ENCODE measurements around the gene ERBB4. TPM values are rescaled to one million over a fixed set of nuclear protein-coding genes. Genes with fewer than 3 reads are reported as not detected.

Gene ERBB4
- total RNA-seq, 1 experiment from 2014 or later, result 0.04 TPM

- no peak overlapping the region for H2BK5ac ChIP-seq (ENCODE audit: insufficient read length, low read length)
- no peaks in the 10 kb centered on the region for H3K27me3 Mint-ChIP-seq (ENCODE audit: low read depth)
- H2BK15ac ChIP-seq (ENCODE audit: low read depth, low read length), result no peak overlapping the region
- H3K4me1 ChIP-seq (ENCODE audit: insufficient read depth, low read length), result no peaks in the 10 kb centered on the region; the same call in 1 of the 2 replicates
- H3K36me3 Mint-ChIP-seq (ENCODE audit: insufficient read depth in 1 of 3, low read depth in 3 of 3), result peaks cover 6 to 15% (median 6%) of the 10 kb centered on the region in 3 experiments; a peak in 6 of 7 replicates
- no peak overlapping the region for H2BK12ac ChIP-seq (ENCODE audit: insufficient read length, low read depth, low read length)
- H3K14ac ChIP-seq (ENCODE audit: insufficient read depth, low read length), result no peak overlapping the region
- no peak overlapping the region for H3K27ac ChIP-seq (ENCODE audit: insufficient read length, low read depth, low read length)
- no peak overlapping the region for H3K23ac ChIP-seq (ENCODE audit: insufficient read length, low read depth, low read length)
- no peak overlapping the region for H2BK20ac ChIP-seq (ENCODE audit: low read depth, low read length, poor library complexity, severe bottlenecking)
- H4K20me1 ChIP-seq (ENCODE audit: control insufficient read depth, insufficient read depth, insufficient read length), result no peaks in the 10 kb centered on the region
- no peak overlapping the region for H4K8ac ChIP-seq (replicated peaks; ENCODE audit: insufficient read length, low read depth, low read length)
- no peak overlapping the region for H3K56ac ChIP-seq (ENCODE audit: insufficient read length, low read depth, low read length)
- H2AK5ac ChIP-seq (ENCODE audit: insufficient read length, low read length), result no peak overlapping the region
- no peaks in the 10 kb centered on the region for H3K79me1 ChIP-seq (ENCODE audit: insufficient read depth, low read depth, low read length, poor library complexity, severe bottlenecking)
- peaks cover 32 to 34% of the 10 kb centered on the region in 2 experiments for H3K4me1 Mint-ChIP-seq
- H3K18ac ChIP-seq (ENCODE audit: insufficient read length, low read depth, low read length), result no peak overlapping the region
- TF ChIP-seq, protein P1, sequence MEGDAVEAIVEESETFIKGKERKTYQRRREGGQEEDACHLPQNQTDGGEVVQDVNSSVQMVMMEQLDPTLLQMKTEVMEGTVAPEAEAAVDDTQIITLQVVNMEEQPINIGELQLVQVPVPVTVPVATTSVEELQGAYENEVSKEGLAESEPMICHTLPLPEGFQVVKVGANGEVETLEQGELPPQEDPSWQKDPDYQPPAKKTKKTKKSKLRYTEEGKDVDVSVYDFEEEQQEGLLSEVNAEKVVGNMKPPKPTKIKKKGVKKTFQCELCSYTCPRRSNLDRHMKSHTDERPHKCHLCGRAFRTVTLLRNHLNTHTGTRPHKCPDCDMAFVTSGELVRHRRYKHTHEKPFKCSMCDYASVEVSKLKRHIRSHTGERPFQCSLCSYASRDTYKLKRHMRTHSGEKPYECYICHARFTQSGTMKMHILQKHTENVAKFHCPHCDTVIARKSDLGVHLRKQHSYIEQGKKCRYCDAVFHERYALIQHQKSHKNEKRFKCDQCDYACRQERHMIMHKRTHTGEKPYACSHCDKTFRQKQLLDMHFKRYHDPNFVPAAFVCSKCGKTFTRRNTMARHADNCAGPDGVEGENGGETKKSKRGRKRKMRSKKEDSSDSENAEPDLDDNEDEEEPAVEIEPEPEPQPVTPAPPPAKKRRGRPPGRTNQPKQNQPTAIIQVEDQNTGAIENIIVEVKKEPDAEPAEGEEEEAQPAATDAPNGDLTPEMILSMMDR (conservative IDR thresholded peaks at IDR 0.05), result no peak
- no peak overlapping the region for H3T11ph ChIP-seq (ENCODE audit: low read length)
- no peak overlapping the region for H2BK120ac ChIP-seq (ENCODE audit: low read depth, low read length, poor library complexity, severe bottlenecking)
- no peak for DNase-seq
- H3K9me3 Mint-ChIP-seq, result peaks cover 6 to 8% of the 10 kb centered on the region in 2 experiments; a peak in 3 of 5 replicates
- no peaks in the 10 kb centered on the region for H3K79me2 ChIP-seq (ENCODE audit: insufficient read depth, low read length)
- H3K4ac ChIP-seq (ENCODE audit: low read depth, low read length), result no peak overlapping the region
- H3K4me2 ChIP-seq (ENCODE audit: insufficient read depth, insufficient read length, low read length), result no peak overlapping the region
- H3K9me3 ChIP-seq (ENCODE audit: control insufficient read depth, low read depth, low read length), result no peaks in the 10 kb centered on the region
- H4K5ac ChIP-seq (ENCODE audit: insufficient read length, low read depth, low read length), result no peak overlapping the region
- no peak overlapping the region for H2AFZ ChIP-seq (ENCODE audit: low read length)
- H3K4me3 Mint-ChIP-seq, result no peak overlapping the region
- no peak overlapping the region for H4K91ac ChIP-seq (ENCODE audit: insufficient read length, low read depth, low read length)
- H3K27me3 ChIP-seq (ENCODE audit: insufficient read depth, low read length), result no peaks in the 10 kb centered on the region
- H3K23me2 ChIP-seq (ENCODE audit: insufficient read length, low read depth, low read length, poor library complexity, severe bottlenecking), result no peaks in the 10 kb centered on the region
- no peak overlapping the region for H3K9ac ChIP-seq (ENCODE audit: extremely low read depth, insufficient read length, low read length)
- H3K27ac Mint-ChIP-seq, result no peak overlapping the region
These were observed 1194.3 kb downstream of the ERBB4 start for GRCh38 chr2:211344289-211344688.

Measured in H9 (cell line).